Skin epidermis (tissue), 12 donors: ENCODE measurements around the gene EN1.
A peak's percentile ranks its signal among the peaks of the same experiment; 100 is the strongest.

Source experiments
- H3K27ac ChIP-seq, 21 experiments: fragments of 200-600 bp; sonication (generic) in 11 of 21; one replicate each; pipeline ENCODE4 v1.5.0; 2020; ENCODE audit warnings: mild to moderate bottlenecking in 3 of 21, inconsistent platforms in 2 of 21, moderate library complexity in 2 of 21
- H3K4me3 ChIP-seq, 7 experiments: fragments of 200-600 bp; sonication (generic) in 2 of 7; one replicate each; pipeline ENCODE4 v1.5.0; 2020; ENCODE audit warnings: inconsistent platforms in 2 of 7, mild to moderate bottlenecking in 2 of 7, moderate library complexity in 1 of 7

EN1 gene

DNA sequence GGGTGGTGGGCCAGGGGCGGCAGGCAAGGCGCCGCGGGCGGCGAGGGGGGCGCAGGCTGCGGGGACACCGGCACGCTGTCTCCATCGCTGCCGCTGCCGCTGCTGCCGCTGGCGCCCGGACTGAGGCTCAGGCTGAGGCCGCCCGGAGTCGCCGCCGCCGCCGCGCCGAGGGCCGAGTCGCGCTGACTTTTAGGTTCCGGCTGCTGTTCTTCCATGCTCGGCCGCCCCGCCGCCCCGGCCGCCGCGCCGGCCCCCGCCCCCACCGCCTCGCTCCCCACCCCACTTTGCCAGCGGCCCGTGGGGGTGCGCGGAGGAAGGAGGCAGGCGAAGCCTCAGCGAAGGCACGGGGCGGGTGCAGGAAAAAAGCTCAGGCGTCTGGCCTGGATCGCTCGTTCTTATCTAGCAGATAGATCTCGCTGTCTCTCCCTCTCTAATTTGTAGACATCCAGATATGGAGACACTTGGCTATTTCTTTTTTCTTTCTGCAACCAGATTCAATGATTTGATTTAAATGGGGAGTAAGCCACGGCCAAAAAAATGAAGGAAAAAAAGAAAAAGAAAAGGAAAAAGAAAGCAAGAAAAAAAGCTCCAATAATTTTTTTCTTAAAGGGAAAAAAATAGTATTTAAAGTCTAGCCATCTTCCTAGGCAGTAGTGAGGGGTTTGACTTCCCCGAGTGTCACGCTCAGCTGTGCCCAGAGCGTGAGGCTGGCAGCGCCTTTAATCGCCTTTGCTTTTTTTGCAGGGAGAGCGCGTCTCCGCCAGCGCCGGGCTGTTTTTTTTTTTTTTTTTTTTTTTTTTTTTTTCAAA, at the start of gene EN1:
TSS of gene EN1 (minus strand) at position 696 of the 809 bp plus-strand sequence. CDS start at position 215, 481 bp downstream.
- Histone ChIP-seq H3K4me3 (peak within 1 kb of the TSS; percentile 37 to 48 (median 42)), H3K27ac (peak within 1 kb of the TSS in 18 of 21 experiments; percentile 40 to 96 (median 80))

DNA sequence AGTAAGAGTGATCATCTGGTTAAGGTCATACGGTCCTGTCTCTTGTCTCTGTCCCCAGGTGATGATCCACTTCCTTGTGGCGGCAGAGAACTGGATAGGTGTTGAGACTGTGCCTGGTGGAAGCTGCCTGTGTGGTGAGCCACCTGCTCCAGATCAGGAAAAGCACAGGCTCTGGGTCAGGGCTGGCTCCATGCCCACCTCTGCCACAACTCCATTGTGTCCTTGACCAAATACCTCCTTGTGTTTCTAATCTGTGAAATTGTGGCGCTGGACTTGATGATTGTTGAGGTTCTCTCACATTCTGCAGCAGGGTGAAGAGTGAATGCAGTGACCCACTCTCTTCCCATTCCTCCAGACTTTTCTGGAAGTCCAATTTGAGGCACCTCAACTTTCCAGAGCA, 45.7 kb upstream of the EN1 start:
- no peak overlapping the region for H3K27ac ChIP-seq
- H3K4me3 ChIP-seq: no peak overlapping the region

DNA sequence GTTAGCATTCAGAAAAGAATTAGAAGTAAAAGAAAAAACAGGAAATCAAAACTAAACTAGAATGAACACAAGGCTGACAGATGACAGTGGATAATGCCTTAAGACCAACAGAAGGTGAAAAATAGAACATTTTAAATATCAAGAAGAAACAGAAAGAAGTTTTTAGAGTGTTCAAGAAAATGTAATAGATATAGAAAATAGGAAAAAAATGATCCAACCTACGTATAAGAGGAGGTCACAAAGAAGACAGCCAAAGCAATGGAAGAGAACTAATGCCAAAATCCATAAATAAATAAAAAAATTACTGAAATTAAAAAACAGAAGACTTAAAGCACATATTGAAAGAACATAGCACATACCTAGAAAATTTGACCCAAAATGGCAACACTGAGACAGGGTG, 42.5 kb upstream of the EN1 start:
- no peak overlapping the region for H3K4me3 ChIP-seq
- no peak overlapping the region for H3K27ac ChIP-seq

DNA sequence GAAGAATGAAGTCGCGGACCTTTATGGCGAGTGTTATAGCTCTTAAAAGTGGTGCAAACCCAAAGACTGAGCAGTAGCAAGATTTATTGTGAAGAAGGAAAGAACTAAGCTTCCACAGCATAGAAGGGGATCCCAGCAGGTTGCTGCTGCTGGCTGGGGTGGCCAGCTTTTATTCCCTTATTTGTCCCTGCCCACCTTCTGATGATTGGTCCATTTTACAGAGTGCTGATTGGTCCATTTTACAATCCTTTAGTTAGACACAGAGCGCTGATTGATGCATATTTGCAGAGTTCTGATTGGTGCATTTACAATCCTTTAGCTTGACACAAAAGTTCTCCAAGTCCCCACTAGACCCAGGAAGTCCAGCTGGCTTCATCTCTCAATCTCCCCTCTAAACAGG, 36.3 kb upstream of the EN1 start:
- no peak overlapping the region for H3K27ac ChIP-seq
- H3K4me3 ChIP-seq: no peak overlapping the region

DNA sequence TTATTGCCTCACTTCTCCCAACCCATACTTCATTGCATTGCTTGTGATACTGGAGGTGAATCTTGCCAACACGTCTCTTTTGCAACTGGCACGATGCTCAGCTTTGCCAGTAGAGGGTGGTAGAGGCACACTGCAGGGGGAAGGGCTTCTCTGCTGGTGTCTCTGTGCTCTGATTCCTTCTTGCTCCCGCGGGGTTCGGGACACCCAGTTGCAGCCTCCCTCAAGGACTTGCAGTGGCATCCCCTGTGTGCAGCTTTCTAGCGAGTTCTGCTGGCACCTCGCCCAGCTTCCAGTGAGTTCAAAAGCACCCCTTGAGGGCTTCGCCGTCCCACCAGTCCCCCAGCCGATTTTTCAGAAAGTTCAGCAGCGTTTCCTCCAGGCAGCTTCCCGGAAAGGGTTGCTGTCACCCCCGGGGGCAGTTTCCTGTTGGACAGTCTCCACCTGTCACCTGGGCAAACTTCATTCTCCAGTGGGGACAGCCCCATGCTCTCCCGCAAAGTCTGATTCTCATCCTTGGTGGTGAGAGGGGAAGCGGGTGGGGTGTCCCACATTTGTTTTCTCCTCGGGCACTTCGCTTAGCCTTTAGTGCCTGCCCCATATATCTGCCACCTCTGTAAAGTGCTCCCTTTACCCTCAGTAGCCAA, 35.4 kb upstream of the EN1 start:
- H3K4me3 ChIP-seq: peak overlapping the region in 3 of 7 experiments; percentile 9 to 20 (median 19)
- no peak overlapping the region for H3K27ac ChIP-seq

DNA sequence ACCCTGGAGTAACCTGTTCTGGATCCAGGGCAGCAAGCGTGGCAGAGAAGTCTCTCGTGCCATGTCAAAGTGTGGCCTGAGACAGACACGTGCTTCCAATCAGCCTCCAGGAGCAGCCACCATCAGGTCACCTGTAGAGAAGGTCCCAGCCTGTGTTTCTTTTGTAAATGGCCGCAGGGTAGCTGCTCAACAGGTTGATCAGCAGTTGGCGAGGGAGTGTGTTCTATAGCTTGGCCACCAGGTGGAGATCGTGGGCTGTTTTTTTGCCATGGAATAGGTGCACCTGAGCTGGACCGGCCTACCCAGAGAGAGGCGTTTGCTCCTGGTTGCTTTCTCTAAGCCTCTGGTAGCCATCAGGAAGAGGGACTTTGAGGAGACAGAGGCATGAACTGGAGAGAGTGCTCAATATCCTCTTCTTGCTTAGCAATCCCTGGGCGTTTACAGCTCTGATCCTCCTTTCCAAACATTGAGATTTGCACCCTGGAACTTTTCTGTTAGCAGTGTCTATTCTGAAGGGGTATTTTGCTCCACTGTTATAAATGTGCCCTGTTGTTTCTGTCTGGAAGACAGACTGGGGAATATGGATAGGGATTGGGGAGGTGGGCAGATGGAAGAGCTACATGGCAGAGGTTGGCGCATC, 34.2 kb upstream of the EN1 start:
- Histone ChIP-seq H3K4me3 (no peak overlapping the region), H3K27ac (no peak overlapping the region)

DNA sequence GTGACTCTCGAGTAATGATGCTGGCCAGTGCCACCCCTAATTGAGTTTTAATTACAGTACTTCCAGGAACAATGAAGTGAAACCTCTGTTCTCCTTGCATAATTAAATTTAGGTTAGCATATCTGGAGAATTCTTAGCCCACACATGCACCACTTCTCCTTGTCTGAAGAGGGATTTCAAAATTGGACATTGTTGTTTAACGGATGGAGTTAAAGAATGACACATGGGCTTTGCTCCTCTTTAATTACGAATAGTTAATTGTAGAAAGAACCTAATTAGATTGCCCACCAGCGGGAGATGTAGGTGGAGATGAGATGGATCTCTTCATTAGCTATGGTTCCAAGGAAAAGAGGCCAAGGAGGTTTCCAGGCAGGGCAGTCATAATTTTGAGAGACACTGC, 33.1 kb upstream of the EN1 start:
- no peak overlapping the region for H3K4me3 ChIP-seq
- no peak overlapping the region for H3K27ac ChIP-seq

DNA sequence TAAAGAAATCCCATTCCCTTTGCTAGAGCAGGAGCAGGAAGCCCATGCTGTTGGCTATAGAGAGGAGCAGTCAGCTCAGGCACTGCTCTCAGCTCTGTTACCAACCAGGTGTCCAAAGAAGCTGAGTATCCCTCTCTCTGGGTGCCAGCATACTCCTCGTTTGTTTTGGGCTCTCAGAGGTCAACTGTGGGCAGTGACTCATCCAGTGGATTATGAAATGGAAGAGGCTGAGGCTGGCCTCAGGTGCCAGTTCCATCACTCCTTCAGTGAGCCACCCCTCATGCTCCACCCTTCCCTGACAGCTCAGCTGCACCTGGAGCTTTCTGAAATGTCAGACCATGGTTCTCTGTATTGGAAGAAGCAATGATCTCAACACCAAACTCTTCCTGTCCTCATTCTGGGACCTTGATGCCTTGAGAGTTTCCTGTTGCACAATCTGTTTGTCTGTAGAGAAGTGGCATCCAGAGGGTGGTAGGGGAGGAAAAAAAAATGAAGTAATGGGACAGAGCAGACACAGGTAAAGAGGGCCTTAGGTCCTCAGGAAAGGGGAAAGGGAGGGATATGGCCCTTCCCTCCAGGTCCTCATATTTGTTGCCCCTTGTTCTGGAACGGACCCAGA, 31.2 kb upstream of the EN1 start:
- no peak overlapping the region for H3K27ac ChIP-seq
- H3K4me3 ChIP-seq: no peak overlapping the region

DNA sequence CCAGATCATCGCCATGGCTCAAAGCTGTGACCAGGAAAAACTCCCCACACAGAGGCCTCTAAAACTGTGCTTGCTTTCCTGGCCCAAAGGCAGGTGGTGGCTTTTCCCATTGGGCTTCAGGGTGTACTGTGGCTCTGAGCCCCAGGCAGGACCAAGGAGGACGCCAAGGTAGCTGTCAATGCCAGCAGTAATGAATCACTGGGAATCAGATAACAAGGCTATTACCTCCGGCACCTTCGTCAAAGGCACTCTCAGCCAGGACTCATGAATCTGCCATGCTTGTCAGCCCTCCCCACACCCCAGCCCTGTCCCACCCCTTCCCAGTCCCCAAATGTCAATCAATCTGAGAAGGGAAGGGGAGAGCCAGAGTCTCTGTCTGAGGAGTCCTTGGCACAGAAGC, 27.9 kb upstream of the EN1 start:
- Histone ChIP-seq H3K27ac (no peak overlapping the region), H3K4me3 (no peak overlapping the region)

DNA sequence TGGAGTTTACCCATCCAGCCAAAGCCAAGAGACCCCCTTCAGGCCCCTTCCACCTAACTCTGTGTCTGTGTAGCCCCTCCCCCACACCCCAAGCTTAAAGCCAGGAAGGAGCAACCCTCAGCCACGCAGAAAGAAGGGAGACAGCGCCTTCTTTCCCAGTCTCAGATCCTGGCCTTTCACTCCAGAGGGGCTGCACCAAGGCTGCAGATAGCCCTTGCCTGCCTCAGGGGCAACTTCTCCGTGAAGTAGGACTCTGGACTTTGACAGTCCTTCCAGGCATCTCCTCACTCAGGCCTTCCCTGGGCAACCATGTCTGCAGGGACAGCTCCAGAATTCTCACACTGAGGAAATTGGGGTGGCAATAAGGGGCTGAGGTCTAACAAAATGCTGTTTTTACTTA, 26.9 kb upstream of the EN1 start:
- Histone ChIP-seq H3K27ac (no peak overlapping the region), H3K4me3 (no peak overlapping the region)

DNA sequence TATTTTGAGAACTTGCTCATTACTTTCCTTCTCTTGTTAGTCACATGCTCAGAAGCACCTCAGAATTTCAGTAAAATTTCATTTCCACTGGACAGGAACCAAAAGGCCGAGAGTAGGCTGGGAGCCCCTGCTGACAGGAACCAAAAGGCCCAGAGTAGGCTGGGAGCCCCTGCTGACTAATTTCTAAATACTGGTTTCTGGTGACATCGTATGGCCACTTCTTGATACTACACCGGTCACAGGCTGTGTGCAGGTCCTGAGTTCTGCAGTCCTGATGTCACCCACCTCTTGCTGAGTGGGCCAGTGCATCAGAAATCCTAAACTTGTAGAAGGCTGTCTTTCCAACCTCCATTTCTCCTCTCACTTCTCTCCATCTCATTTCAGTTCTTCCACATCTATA, 17.7 kb upstream of the EN1 start:
- Histone ChIP-seq H3K4me3 (no peak overlapping the region), H3K27ac (no peak overlapping the region)

DNA sequence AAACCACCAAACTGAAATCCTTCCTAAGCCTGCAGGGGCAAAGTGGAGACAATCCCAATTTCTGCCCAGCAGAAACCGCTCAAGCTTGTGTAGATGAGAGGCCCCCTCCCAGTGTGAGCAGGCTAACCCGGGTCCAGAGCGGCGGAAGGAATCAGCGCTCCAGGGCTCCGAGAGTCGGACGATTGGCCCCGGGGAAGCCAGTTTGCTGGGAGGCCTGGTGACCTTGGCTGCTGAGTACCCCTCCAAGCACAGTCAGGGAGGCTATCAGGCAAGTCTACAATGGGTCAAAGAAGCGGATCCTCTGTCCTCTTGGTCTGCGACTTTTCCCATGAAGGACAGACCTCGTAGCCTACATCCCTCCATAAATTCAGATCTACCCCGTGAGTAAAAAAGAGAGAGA, 16.8 kb upstream of the EN1 start:
- H3K4me3 ChIP-seq: no peak overlapping the region
- H3K27ac ChIP-seq: no peak overlapping the region

DNA sequence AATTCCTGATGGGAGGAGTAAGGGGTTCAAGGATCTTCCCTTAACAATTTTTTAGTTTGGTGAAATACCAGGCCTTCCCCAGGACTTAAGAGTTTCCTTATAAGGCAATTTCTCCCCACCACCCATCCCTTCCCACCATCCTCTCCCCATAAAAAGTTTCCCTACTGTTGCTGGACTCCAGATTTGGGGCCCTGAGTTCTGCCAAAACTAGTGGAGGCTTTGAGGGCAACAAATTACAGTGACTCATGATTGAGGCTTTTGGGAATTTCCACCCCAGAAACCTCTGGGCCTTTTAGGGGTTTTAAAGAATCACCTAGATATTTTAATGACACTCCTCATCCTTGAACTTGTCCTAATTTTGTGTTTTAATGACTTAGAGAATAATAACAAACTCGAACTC, 14.3 kb upstream of the EN1 start:
- H3K27ac ChIP-seq: peak overlapping the region in 4 of 21 experiments; percentile 18 to 38 (median 22)
- H3K4me3 ChIP-seq: no peak overlapping the region

DNA sequence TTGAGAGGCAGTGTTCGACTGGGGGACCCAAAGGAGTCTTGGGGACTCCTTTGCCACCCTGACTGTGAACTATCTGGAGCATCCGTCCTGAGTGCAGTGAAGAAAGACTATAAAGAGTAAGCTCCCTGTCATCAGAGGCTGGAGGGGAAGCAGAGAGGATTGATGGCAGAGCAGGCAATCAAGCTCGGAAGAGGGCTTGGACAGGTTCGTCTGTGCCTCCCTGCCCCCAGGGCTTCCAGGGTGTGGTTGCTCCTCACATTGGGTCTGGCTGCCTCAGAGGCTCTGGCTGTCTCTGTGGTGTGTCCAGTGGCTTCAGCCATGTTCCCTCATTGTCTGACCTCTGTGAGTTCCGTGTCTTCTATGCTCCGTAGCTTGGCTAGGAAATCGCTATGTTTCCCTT, 13.8 kb upstream of the EN1 start:
- Histone ChIP-seq H3K27ac (peak overlapping the region in 4 of 21 experiments; percentile 18 to 38 (median 22)), H3K4me3 (no peak overlapping the region)

DNA sequence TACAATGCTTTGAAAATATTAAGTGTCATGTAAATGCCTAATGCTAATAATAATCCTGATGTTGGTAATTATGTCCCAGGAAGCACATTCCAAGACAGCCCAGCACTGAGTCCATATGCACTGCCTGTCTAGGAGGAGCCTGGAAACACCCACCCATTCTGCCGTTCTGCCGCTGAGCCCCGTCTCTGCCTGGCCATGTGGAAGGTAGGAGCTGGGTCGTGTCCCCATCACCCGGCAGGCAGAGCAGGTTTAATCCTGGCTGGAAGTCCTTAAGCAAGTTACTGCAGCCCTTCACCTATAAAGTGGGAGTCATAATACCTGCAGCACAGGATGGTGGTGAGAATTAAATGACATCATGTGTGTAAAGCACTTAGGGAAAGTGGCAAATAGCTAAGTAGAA, 13.1 kb upstream of the EN1 start:
- H3K4me3 ChIP-seq: no peak overlapping the region
- H3K27ac ChIP-seq: peak overlapping the region in 1 of 21 experiments; percentile 22

DNA sequence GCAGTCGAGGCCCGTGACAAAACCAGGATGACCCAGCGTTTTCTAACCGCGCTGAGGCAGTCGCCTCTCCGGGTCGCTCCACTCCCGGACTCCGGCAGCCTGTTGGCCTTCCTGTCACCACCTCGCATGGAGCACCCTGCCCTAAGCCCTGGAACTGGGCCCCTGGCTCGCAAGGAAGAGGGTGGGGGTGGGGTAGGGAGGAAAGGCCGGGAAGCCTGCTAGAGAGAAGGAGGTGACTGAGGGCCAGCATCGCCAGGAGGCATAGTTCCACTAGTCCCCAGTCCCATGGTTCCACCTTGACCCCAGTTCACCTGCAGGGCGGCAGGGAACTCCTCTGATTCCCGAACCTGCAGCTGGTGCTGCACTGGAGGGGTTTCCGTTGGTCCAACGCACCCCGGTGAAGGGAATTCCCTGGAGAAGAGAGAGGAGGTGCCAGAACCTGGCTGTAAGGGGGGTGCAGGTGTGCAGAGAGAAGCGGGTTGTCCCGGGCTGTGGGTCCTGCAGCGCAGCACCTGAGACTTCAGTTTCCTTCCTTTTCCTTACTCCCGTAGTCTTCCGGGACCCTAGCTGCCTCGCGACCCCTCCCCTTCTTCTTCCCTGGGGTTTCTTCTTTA, 11.8 kb upstream of the EN1 start:
- H3K27ac ChIP-seq: no peak overlapping the region
- no peak overlapping the region for H3K4me3 ChIP-seq

DNA sequence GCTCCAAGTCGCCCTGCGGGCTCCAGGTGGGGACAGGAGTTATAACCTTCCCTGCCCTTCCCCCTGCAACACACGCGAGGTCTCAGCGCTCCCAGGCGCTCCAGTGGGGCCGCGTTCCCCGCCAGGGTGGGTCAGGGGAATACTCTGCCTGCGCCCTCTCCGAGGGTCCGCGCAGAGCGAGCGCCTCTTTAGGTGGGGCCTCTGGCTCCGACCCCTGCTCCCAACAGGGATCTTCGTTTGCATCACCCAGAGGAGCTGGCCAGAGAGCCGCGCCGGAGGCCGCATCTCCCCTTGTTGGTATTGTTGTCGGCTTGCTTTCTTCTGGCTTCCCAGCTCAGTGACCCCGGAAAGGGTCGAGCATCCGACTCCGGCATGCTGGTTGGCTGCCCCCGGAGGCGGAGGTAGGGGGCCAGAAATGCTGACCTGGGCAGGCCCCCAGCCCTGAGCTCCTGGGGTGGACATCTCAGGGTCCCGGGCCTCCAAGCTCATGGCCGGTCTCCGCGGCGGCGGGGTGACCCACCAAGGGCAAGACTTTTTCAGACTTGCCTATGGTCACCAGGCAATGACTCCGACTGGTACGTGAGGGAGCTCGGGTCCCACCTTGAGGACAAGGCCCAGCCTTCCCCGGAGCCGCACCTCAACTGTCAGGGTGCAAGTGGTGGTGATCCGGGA, 11.2 kb upstream of the EN1 start:
- no peak overlapping the region for H3K27ac ChIP-seq
- H3K4me3 ChIP-seq: no peak overlapping the region

DNA sequence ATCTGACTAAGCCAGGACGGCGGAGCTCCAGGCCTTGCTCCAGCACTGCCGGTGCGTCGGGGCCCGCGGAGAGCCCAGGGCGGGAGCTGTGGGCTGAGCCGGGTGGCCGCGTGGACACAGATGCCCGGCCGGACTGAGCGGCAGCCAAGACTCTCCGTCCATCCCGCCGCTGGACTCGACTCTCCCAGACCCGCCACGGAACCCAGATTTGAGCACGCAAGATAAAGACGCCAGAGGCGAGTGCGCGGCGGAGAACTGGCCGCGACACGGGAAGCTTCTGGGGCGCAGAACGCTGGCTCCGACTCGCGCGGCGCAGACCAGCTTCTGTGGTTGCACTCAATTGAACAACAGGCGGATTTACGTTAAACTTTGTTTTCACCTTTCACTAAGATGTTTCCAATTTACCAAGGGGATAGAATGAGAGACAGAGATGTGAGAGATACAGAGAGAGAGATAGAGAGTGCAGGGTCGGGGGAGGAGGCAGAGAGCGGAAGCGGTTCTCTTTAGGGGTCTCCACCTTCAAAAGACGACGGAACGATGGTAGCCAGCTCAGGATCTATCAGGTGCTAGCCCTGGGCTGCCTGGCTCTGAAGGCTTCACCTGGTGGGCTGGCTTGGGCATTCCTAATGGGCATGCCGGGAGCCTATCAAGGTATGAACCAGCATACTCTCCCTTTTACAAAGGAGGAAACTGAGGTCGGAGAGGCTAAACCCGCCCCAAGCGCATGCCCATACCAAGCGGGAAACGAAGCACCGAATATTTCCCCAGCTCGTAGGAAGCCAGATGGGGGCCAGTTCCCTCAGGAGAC, 10.4 kb upstream of the EN1 start:
- Histone ChIP-seq H3K27ac (no peak overlapping the region), H3K4me3 (no peak overlapping the region)
